Activated naive CD4-positive, alpha-beta T cell treated with Interleukin-2 at 50 U/mL for 16 hours (primary cell): ENCODE results near the gene PDHX.
"Not testable (repeated sequence)": the region's sequence is repeated elsewhere in the genome, so short reads cannot be mapped to it uniquely, and the experiment has no call there.

Experiments used
- DNase-seq: peaks from one replicate; pipeline ENCODE4 v3.0.0-alpha.2; 2020

The PDHX gene

DNA sequence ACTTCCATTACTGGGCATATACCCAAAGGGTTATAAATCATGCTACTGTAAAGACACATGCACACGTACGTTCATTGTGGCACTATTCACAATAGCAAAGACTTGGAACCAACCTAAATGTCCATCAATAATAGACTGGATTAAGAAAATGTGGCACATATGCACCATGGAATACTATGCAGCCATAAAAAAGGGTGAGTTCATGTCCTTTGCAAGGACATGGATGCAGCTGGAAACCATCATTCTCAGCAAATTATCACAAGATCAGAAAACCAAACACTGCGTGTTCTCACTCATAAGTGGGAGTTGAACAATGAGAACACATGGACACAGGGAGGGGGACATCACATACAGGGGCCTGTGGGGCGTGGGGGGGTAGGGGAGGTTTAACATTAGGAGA lies 111.6 kb downstream of the PDHX start:
- not testable (repeated sequence) for DNase-seq

DNA sequence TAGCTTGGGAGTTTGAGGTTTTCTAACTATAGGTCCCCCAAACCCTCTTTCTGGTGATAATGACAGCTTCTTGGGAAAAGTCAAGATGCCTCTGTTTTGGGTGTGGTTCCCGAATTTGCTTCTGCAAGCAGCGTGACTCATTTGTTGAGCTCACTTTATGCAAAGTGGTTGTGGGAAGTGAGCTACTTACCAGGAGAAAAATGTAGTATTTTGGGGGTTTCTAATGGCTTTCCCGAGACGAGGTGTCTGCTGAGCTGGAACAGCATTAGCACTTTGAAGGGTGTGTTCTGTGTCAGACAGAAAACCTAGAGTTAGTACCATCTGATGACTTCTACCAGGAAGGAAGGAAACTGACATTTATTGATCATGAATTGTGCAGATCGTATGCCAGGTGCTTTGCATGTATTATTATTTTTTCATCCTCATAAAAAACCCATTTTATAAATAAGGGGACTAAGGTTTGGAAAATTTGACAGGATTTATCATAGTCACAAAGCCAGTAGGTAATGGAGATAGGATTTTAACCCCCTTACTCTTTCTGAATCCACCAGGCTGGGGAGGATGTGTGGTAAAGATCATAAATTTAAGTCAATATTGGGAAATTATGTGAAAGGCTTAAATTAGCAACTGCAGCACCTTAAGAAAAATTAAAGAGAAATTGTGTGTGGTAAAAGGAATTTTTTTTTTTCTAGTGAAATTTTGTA lies 113.7 kb downstream of the PDHX start:
- peak; percentile 38 for DNase-seq

DNA sequence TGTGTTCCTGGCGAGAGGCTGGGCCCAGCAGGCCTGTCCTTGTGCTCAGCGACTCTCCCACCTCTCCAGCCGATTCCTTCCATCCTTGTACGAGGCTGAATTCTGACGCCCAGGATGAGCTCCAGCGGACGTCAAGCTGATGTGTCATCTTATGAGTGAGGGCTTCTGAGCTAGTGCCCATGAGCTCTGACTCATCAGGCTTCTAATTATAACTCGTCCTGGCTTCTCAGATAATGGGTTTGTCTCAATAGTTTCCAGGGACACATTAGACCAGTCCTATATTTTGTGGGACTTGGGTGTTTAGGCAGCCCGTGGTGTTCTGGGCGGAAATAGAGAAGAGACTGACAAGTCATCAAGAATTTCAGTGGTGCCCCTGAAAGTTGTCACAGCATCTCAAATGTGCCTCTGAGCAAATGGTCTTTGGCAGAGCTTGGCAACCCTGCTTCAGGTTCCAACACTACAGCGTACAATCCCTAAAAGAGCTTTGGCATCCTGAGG lies 114.3 kb downstream of the PDHX start:
- peak; percentile 46 for DNase-seq

DNA sequence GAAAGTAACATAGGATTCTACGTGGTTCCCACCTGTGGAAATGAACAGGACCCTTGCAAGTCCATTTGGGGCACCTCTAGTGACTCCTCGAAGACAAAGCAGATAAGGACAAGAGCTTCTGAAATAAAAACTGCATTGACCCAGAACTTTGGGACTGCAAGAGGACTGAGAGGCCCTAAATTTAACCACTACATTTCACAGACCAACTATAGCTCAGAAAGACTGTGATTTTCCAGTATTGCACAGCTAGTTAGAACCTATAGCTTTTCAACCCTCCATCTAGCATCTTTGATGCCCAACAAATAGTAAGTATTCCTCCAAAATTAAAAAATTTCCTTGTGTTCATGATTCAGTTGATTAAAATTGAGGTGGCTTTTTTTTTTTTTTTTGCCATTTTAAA lies 114.9 kb downstream of the PDHX start:
- no peak for DNase-seq

DNA sequence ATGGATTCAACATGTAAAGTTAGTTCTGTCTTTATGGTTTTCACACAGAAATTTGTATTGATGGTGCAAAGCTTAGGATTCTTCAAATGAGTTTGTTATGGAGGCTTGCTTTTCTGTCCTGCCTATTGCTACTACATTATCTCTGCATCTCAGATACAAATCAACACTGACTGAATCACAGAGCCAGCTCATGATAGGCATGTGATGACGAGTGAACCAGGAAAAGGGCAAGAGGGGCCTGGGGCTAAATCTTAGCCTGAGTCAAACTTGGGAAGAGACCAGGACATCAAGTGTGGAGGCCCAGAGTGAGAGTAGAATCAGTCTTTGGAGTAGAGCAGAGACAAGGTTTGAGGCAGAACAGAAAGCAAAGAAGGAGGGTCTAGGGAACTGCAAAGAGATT lies 115.4 kb downstream of the PDHX start:
- DNase-seq: no peak

DNA sequence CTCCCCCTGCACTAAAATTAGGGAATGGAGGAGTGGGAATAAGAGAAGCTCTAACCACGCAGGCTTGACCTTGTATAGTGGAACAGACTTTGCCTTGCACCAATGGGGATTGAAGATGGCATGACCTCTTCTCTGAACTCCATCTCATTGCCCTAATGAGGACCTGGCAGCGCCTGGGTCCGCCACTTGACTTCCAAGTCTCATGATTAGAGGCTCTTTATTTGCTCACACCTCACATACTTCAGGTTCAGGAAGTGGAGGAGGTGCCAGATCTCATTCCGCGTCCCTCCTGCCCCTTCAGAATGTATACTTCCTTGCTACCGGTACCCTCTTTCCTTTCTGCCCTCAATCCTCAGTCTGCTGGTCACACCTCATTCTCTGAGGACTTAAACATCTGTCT lies 116.6 kb downstream of the PDHX start:
- DNase-seq: no peak

DNA sequence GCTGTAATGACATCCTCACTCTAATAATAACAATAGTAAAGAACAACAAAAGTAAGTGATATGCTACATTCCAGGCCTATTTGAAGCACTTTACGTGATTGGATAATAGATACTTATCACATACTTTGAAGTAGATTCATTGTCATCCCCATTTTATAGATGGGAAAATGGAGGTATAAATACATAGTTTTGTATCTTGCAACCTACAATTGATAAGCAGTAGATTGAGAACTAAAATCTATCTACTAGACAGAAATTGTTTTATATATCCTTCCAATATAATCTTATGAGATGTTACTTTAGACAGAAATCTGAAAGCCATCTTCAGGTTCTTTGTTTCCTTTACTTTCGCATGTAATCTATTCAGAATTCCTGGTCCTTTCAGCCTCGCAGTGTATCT lies 118.0 kb downstream of the PDHX start:
- DNase-seq: no peak

DNA sequence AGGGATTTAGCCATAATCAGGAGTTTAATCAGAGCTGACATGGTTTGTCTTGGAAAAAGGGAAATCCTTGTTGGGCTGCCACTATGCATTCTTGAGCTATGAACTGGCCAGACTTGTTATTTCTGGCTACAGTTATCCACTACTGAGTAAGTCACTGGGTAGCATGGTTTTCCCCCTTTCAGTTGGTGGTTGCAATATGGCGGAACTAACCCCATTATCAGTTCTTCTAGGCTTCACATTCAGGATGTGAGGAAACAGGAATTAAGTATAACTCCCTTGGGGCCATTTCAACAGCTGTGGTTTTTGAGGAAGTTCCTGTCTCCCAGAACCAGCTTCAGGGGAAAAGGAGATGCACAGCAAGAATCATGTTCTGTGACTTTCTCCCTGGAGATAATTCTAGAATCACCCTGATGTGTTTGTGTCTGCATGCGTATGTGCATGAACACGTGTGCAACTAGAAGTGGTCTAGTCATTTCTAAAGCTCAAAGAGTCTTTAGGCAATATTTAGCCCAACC lies 119.5 kb downstream of the PDHX start:
- no peak for DNase-seq

DNA sequence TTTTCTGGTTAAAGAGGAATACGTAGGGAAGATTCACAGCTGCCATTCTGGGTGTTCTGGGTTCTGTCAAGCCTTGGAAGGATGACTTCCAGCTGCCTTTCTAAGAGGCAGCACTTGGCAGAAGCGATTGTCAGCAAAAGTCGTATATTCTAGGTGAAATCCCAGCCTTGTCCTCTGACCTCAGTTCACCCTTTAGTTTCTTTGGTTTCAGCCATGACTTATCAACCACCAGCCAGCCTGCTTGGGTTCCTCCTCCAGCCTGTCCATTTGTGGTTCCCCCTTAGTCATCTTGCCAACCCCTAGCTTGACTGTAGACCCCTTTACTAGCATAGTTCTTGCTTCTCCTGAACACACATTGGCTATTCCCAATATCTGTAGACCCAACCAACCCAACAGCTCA lies 120.2 kb downstream of the PDHX start:
- DNase-seq: no peak

DNA sequence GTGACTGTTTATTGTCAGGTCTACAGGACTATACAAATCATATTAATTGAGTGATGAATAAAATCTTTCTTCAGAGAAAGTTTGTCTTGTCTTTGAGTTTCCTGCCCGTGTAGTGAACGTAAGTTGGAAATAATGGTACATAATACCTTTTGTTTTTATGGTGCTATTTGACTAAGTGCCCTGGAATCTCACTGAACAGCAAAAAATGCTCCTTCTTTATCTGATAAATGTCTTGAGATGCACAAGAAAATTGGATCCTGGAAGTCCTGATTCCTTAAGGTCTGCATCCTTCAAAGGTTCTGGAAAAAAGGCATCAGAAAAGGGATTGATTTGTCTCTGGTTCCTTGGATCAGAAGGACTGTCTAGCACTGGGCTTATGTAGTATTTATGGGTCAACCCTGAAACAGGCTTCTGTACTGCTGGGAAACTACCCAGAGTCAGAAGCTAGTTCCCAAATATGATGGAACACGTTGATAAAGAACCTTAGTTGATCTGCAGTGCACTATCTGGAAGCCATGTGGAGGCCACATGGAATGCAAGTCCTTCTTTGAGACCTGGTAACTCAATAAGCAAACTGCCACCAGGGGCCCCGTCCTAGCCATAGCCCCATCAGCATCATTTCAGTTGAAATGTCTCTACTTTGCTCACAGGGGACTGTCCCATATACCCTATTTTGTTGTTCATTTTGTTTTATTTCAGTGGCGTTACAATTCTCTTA lies 122.0 kb downstream of the PDHX start:
- no peak for DNase-seq

DNA sequence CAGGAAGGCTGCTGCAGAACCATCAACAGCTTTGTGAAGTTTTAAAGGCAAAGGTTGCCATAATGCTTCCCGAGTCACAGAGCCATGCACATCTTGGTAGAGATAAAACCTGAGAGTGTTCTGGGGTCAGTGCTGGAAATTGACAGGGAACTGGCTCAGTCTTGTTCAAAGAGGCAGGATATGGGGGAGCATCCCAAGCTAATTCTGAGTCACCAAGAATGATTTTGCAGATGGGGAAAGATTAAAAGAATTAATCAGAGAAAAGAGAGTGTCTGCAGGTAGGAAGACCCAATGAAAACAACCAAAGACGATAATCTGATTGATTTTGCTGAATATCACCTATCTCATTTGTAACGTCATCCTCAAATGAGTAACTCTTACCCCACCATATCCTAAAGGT lies 122.7 kb downstream of the PDHX start:
- DNase-seq: no peak

DNA sequence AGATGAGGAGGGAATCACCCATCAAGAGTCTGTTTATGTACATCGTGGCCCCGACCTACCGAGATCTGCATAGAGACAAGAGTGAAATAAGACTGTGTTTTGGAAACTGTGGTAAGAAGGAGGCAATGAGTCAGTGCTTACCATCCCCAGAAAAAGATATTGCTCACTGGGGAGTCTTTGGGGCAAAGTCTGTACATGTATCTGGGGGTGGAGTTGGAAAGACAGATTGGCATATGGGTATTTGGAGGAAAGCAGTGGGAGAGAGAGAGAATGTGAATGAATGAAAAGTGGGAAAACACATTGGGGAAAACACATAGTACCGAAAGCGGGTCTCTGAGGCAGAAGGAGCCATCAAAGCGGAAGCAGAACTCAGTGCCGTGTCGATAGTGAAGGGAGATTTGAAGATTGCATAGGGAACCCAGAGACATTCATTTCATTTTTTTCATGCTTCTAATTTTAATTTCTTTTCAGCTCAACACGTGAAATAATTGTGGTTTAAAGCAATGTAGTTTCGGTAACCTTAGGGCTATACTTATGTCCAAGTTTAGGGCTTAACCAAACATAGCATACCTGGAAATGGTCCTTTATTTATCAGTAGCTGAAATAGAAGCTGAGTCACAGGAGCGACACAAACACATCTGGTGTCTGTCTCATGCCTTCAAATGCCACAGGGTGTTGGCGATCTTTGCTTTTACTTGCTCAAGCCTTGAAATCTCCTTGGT lies 124.0 kb downstream of the PDHX start:
- DNase-seq: peak; percentile 70

DNA sequence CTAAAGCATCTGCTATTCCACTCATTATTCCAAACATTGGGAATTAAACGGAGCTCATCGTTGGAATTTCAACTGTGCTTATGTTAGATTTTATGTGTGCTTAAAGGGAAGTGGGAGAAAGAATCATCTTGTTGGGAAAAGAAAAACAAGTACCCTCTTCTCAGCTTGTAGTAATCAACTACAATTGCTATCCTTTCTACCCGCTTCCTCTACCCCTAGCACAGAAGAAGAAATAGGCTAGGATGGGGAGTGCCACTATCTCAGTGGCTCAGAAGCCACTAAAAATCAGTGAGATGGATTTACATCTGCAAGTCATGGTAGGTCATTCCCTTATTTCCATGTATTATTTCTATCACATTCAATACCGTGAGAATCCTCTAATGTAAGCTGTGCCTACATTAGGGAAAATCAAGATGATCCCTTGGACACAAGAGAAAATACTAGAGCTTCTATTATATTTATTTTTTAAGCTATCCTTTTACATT lies 124.7 kb downstream of the PDHX start:
- DNase-seq: no peak

DNA sequence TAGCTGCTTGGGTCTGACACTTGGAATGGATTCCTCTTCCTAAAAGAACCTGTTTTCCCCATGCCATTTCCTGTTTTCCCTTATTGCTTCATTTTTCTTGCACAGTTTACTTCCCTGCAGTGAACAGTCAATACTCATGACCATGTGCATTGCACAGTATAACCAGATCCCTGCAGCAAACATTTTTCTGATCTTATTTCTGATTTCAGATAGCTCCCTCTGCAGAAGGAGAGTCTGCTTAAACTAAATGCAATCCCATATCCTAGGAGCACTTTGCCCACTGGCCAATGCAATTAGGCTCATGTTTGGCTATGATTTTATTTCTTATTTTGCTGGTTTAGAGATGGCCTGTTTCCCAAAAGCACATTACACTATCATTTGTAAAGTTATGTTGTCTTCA lies 125.8 kb downstream of the PDHX start:
- DNase-seq: no peak

DNA sequence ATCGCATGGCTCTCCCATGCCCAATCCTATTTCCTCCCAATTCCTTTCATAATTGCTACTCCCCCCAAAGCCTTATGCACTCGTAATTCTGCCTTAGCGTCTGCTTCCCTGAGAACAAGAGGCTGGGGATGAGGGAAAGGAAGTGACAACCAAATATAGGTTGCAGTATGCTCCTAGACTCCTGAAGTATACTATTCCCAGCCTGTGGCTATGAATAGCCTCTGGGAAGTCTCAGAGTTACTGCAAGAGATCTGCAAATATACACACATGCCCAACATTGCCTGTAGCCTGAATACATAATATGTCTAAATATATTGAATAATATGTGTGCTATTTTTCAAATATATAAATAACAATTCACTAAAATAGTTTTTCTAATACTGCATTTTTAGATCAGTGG lies 126.5 kb downstream of the PDHX start:
- DNase-seq: no peak

DNA sequence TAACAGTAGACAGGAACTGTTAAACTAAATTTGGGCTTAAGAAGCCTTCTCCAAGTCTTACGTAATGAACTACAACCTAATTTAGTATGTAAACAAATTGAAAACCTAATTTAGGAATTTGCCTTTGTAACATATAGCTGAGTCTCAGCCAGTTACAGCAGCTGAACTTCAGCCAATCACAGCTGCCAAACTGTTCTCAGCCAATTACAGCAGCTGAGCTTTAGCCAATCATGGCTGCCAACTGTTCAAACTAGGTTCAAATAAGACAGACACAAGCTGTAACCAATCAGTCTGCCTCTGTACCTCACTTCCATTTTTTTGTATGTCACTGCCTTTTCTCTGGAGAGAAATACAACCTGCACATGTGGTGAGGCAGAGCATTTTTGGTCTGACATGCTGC lies 127.5 kb downstream of the PDHX start:
- DNase-seq: no peak

DNA sequence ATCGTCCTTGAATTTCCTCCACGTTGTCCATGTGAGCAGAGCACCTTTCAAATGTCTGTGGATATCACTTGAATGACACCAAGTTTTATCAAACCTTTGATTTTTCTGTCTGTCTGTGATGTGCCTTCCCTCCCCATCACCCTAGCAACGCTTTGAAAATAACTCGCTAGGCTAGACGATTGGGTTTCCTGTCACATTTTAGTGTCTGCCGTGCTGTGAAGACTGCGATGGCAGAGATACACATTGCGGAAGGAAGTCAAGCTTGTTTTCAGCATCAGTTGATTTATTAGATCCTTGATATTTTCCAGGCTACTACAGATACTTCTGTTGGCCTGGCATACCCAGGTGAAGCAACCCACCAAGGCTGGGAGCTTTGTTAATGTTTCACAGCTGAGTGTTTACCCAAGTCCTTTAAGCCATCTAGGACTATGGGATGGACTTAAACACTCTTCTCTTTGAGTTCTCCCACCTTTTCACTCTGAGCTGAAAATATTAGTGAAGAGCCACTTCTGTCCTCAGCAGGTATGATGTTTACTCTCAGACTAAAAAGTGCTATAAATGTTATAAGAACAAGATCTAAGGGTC lies 128.9 kb downstream of the PDHX start:
- DNase-seq: peak; percentile 62
